Measurements from ENCODE around the gene TYW1B. TPM values are rescaled to one million over a fixed set of nuclear protein-coding genes. Genes with fewer than 3 reads are reported as not detected.
"Not testable (repeated sequence)": the region's sequence is repeated elsewhere in the genome, so short reads cannot be mapped to it uniquely, and the experiment has no call there.

TYW1B gene
- total and polyA plus RNA-seq, 2 of the 4 experiments (the other 2 are of a cell fraction): 1.0 to 1.8 TPM

DNA sequence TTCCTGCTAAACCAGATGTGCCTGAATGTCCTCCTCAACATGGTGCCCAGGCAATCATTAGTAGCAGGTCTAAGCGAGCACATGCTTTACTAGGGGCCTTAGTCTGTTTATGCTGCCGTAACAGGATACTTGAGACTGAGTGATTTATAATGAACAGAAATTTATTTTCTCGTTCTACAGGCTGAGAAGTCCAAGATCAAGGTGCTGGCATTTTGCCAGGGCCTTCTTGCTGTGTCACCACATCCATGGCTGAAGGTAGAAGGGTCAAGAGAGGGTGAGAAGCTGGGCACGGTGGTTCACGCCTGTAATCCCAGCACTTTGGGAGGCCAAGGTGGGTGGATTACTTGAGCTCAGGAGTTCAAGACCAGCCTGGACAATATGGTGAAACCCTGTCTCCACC, 273.6 kb downstream of the TYW1B start:
- H3K4me3 ChIP-seq (ENCODE audit: insufficient read depth, low read depth, low read length); DNase-seq; H3K79me1 ChIP-seq (ENCODE audit: low read depth in 1 of 2, low read length in 2 of 2); ATAC-seq (ENCODE audit: low read depth); CTCF ChIA-PET; H3K4ac ChIP-seq (ENCODE audit: low read depth, low read length); H3K4me1 ChIP-seq (ENCODE audit: control insufficient read depth, insufficient read depth, low read length); H3K56ac ChIP-seq (ENCODE audit: extremely low read depth, insufficient read depth, low read length); H2AFZ ChIP-seq (replicated peaks; ENCODE audit: low read length, poor library complexity); H4K20me1 ChIP-seq (ENCODE audit: insufficient read depth, low read length); H4K8ac ChIP-seq (ENCODE audit: low read depth in 2 of 2, low read length in 2 of 2); H2AK5ac ChIP-seq (ENCODE audit: low read depth, low read length); H4K5ac ChIP-seq (ENCODE audit: low read depth, low read length); H2BK5ac ChIP-seq (ENCODE audit: low read depth, low read length, poor library complexity, severe bottlenecking); intact Hi-C loops (cut with micrococcal nuclease); BruUV-seq (replicated peaks); H2AK9ac ChIP-seq (replicated peaks; ENCODE audit: low read depth, low read length, poor library complexity); H3K27ac ChIP-seq (ENCODE audit: insufficient read depth, low read length); H3K36me3 ChIP-seq (ENCODE audit: control insufficient read depth, insufficient read depth, low read length); H2BK120ac ChIP-seq (ENCODE audit: low read depth, low read length); H2BK20ac ChIP-seq (ENCODE audit: low read depth, low read length); H3K9me3 ChIP-seq (ENCODE audit: control insufficient read depth, insufficient read depth, low read length); H3K27me3 ChIP-seq (ENCODE audit: control insufficient read depth, insufficient read depth, low read length); H3K23ac ChIP-seq (ENCODE audit: low read depth, low read length); H3K18ac ChIP-seq (ENCODE audit: low read depth, low read length); H3K9ac ChIP-seq (ENCODE audit: low read depth, low read length); H3K9me1 ChIP-seq (ENCODE audit: insufficient read depth, low read length); H4K91ac ChIP-seq (ENCODE audit: insufficient read depth, low read depth, low read length); H2BK15ac ChIP-seq (ENCODE audit: low read depth, low read length); H3K14ac ChIP-seq (replicated peaks; ENCODE audit: low read depth, low read length); dilution Hi-C loops (cut with HindIII; ENCODE audit: low sequenced_read_pairs, unreplicated experiment); in situ Hi-C loops (cut with MboI; ENCODE audit: low sequenced_read_pairs); POLR2A ChIA-PET (ENCODE audit: unreplicated experiment); H3K4me2 ChIP-seq (ENCODE audit: low read depth, low read length): not testable (repeated sequence)
- WGBS, 2 experiments (ENCODE audit: extremely low coverage in 2 of 2, insufficient read length in 1 of 2): no CpG with 5 or more reads among the region's 5 CpGs

DNA sequence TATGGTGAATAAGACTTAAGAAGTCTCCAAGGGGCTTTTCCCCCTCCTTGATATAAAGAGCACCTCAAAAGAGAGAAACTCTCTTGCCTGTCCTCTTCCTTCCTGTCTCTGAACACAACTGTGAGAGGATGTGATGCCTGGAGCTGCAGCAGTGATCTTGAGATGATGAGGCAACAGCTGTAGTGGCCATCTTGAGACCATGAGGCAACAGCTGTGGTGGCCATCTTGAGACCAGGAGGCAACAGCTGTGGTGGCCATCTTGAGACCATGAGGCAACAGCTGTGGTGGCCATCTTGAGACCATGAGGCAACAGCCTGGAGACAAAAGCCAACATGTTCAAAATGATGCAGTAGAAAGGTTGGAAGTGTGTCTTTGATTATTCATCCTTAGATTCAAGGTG, 277.5 kb downstream of the TYW1B start:
- H3K9me1 ChIP-seq (ENCODE audit: insufficient read depth, low read length); BruUV-seq (replicated peaks); H4K5ac ChIP-seq (ENCODE audit: low read depth, low read length); H3K4me1 ChIP-seq (ENCODE audit: control insufficient read depth, insufficient read depth, low read length); ATAC-seq (ENCODE audit: low read depth); H3K9ac ChIP-seq (ENCODE audit: low read depth, low read length); H3K56ac ChIP-seq (ENCODE audit: extremely low read depth, insufficient read depth, low read length); H3K4ac ChIP-seq (ENCODE audit: low read depth, low read length); intact Hi-C loops (cut with micrococcal nuclease); dilution Hi-C loops (cut with HindIII; ENCODE audit: low sequenced_read_pairs, unreplicated experiment); DNase-seq; H2AFZ ChIP-seq (replicated peaks; ENCODE audit: low read length, poor library complexity); H3K27ac ChIP-seq (ENCODE audit: insufficient read depth, low read length); H3K4me2 ChIP-seq (ENCODE audit: low read depth, low read length); CTCF ChIA-PET; H3K14ac ChIP-seq (replicated peaks; ENCODE audit: low read depth, low read length); H4K20me1 ChIP-seq (ENCODE audit: insufficient read depth, low read length); H2BK5ac ChIP-seq (ENCODE audit: low read depth, low read length, poor library complexity, severe bottlenecking); H2AK5ac ChIP-seq (ENCODE audit: low read depth, low read length); H3K79me1 ChIP-seq (ENCODE audit: low read depth in 1 of 2, low read length in 2 of 2); H3K23ac ChIP-seq (ENCODE audit: low read depth, low read length); H2BK120ac ChIP-seq (ENCODE audit: low read depth, low read length); H4K91ac ChIP-seq (ENCODE audit: insufficient read depth, low read depth, low read length); H3K4me3 ChIP-seq (ENCODE audit: insufficient read depth, low read depth, low read length); H4K8ac ChIP-seq (ENCODE audit: low read depth in 2 of 2, low read length in 2 of 2); POLR2A ChIA-PET (ENCODE audit: unreplicated experiment); H3K9me3 ChIP-seq (ENCODE audit: control insufficient read depth, insufficient read depth, low read length); H2BK15ac ChIP-seq (ENCODE audit: low read depth, low read length); H3K18ac ChIP-seq (ENCODE audit: low read depth, low read length); H3K36me3 ChIP-seq (ENCODE audit: control insufficient read depth, insufficient read depth, low read length); H2BK20ac ChIP-seq (ENCODE audit: low read depth, low read length); H3K27me3 ChIP-seq (ENCODE audit: control insufficient read depth, insufficient read depth, low read length); H2AK9ac ChIP-seq (replicated peaks; ENCODE audit: low read depth, low read length, poor library complexity); in situ Hi-C loops (cut with MboI; ENCODE audit: low sequenced_read_pairs): not testable (repeated sequence)

All from IMR-90 (cell line).